ENCODE measurements around the gene BSN. TPM values are rescaled to one million over a fixed set of nuclear protein-coding genes. Genes with fewer than 3 reads are reported as not detected.
A peak's percentile ranks its signal among the peaks of the same experiment; 100 is the strongest.

Gene BSN
- total and polyA plus RNA-seq, 2 donors (not counting 3 experiments of a cell fraction or from before 2014, with no cell fraction given), result 0.04 to 0.27 TPM

- Histone ChIP-seq H3K27me3 (ENCODE audit: control insufficient read depth in 2 of 2, insufficient read depth in 2 of 2, low read length in 2 of 2) (no peaks in the 10 kb centered on the region), H3K79me2 (ENCODE audit: control insufficient read depth, insufficient read depth, low read length) (peaks cover 3% of the 10 kb centered on the region), H2AFZ (ENCODE audit: low read depth, low read length) (no peak overlapping the region), H3K9me3 (replicated peaks; ENCODE audit: control insufficient read depth, insufficient read depth, low read length) (no peaks in the 10 kb centered on the region), H3K4me3 (replicated peaks in 1 of 3; ENCODE audit: insufficient read depth in 1 of 3, low read depth in 1 of 3, low read length in 3 of 3) (no peak overlapping the region), H3K36me3 (ENCODE audit: control insufficient read depth in 2 of 2, extremely low read depth in 1 of 2, insufficient read depth in 2 of 2, low read length in 2 of 2) (peaks cover 0 to 6% of the 10 kb centered on the region in 2 experiments), H3K4me1 (ENCODE audit: control insufficient read depth, extremely low read depth, insufficient read depth, low read length) (peaks cover 4% of the 10 kb centered on the region), H4K20me1 (replicated peaks; ENCODE audit: control insufficient read depth, extremely low read depth, insufficient read depth, low read length) (no peaks in the 10 kb centered on the region), H3K9me1 (replicated peaks; ENCODE audit: control insufficient read depth, extremely low read depth, insufficient read depth, low read length) (no peaks in the 10 kb centered on the region), H3K4me2 (ENCODE audit: insufficient read depth, low read length) (no peak overlapping the region), H3K9ac (replicated peaks; ENCODE audit: extremely low read depth, insufficient read depth, low read length) (no peak overlapping the region), H3K27ac (ENCODE audit: insufficient read depth, low read depth, low read length) (no peak overlapping the region)
- ChIA-PET CTCF (interaction anchor here (2.2 kb wide), 1 partner anchor 136 kb away, joined by 11 read pairs; no protein-coding TSS in a partner anchor), POLR2A (no interaction called here)
- TF ChIP-seq POLR2A (IDR thresholded peaks at IDR 0.05; ENCODE audit: low read depth, low read length), result no peak
- TF ChIP-seq JUN (IDR thresholded peaks at IDR 0.05; ENCODE audit: borderline replicate concordance, insufficient read depth, insufficient read length, low read depth), result no peak
- TF ChIP-seq FOS (IDR thresholded peaks at IDR 0.05; ENCODE audit: borderline replicate concordance, insufficient read depth, low read length), result no peak
- no peak for TF ChIP-seq MYC (IDR thresholded peaks at IDR 0.05; ENCODE audit: low read depth, low read length)
- no peak for TF ChIP-seq POLR2AphosphoS5 (IDR thresholded peaks at IDR 0.05; ENCODE audit: insufficient read depth, low read depth, low read length)
- no peak for TF ChIP-seq MAX (IDR thresholded peaks at IDR 0.05; ENCODE audit: insufficient read depth, insufficient read length)
- TF ChIP-seq EZH2 (IDR thresholded peaks at IDR 0.05; ENCODE audit: borderline replicate concordance, low read depth, low read length, severe bottlenecking), result no peak
- DNase-seq (ENCODE audit: low read depth, low spot score) (no peak), FAIRE-seq (no peak)
- BruUV-seq (replicated peaks), result TSS peak; percentile 28
- intact Hi-C loops (cut with micrococcal nuclease), result no loop called here
- dilution Hi-C loops (cut with MboI; ENCODE audit: extremely low pct_ligation_motif_present, low sequenced_read_pairs), result no loop called here
These were observed 121.6 kb downstream of the BSN start for GRCh38 chr3:49675912-49676311.

DNA sequence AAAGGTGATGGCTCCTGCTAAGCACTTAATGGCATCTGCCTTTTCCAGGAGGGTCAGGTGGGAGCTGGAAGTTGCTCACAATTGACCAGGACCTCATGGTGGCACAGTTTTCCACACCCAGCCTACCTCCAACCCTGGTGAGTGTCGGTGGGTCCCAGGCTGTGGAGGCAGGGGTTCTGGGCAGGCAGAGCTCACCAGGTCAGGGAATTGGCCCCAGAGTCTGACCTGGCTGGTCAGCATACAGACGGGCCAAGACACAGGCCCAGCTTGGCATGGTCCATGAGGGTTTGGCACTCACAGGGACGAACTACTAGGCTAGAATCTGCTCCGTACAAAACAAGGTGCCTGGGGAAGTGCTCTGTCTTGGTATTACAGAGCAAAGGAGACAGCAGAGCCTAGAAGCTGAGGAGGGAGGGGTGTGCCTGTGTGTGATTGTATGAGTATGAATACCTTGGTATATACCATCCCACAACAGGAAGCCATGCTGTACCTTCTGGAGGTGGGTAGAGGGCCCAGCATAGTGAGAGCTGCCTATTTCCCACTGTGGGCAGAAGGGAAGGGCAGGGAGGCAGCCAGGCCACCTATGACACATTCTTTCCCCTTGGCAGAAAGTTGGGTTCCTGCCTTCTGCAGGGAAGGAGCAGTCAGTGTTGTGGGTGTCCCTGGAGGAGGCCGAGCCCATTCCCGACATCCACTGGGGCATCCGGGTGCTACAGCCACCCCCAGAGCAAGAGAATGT is 126.4 kb downstream of the BSN start:
- Histone ChIP-seq H3K9me3 (replicated peaks; ENCODE audit: control insufficient read depth, insufficient read depth, low read length) (no peaks in the 10 kb centered on the region), H3K36me3 (ENCODE audit: control insufficient read depth in 2 of 2, extremely low read depth in 1 of 2, insufficient read depth in 2 of 2, low read length in 2 of 2) (peaks cover 0 to 13% of the 10 kb centered on the region in 2 experiments), H3K9me1 (replicated peaks; ENCODE audit: control insufficient read depth, extremely low read depth, insufficient read depth, low read length) (no peaks in the 10 kb centered on the region), H3K4me1 (ENCODE audit: control insufficient read depth, extremely low read depth, insufficient read depth, low read length) (no peaks in the 10 kb centered on the region), H3K4me3 (replicated peaks in 1 of 3; ENCODE audit: insufficient read depth in 1 of 3, low read depth in 1 of 3, low read length in 3 of 3) (no peak overlapping the region), H4K20me1 (replicated peaks; ENCODE audit: control insufficient read depth, extremely low read depth, insufficient read depth, low read length) (no peaks in the 10 kb centered on the region), H3K27me3 (ENCODE audit: control insufficient read depth in 2 of 2, insufficient read depth in 2 of 2, low read length in 2 of 2) (no peaks in the 10 kb centered on the region), H3K4me2 (ENCODE audit: insufficient read depth, low read length) (no peak overlapping the region), H3K27ac (ENCODE audit: insufficient read depth, low read depth, low read length) (no peak overlapping the region), H2AFZ (ENCODE audit: low read depth, low read length) (no peak overlapping the region), H3K9ac (replicated peaks; ENCODE audit: extremely low read depth, insufficient read depth, low read length) (no peak overlapping the region), H3K79me2 (ENCODE audit: control insufficient read depth, insufficient read depth, low read length) (no peaks in the 10 kb centered on the region)
- dilution Hi-C loops (cut with MboI; ENCODE audit: extremely low pct_ligation_motif_present, low sequenced_read_pairs) (no loop called here), intact Hi-C loops (cut with micrococcal nuclease) (no loop called here)
- POLR2A ChIA-PET, result no interaction called here
- DNase-seq (ENCODE audit: low read depth, low spot score), result no peak
- FAIRE-seq, result no peak
- no peak for TF ChIP-seq JUN (IDR thresholded peaks at IDR 0.05; ENCODE audit: borderline replicate concordance, insufficient read depth, insufficient read length, low read depth)
- no TSS peak for BruUV-seq (replicated peaks)
- CTCF ChIA-PET, result interaction anchor here (1.4 to 1.8 kb wide), 2 partner anchors 38 to 141 kb away, joined by 3 to 5 read pairs; partner anchors contain the start of gene AMIGO3

All from endothelial cell of umbilical vein (primary cell).